Caco-2 (cell line): ENCODE measurements around the gene RPL28. TPM values are rescaled to one million over a fixed set of nuclear protein-coding genes. Genes with fewer than 3 reads are reported as not detected.

ENCODE experiments used
- BruUV-seq: library from RNA; stranded (reverse); fragments of 400-500 nt; replicated peaks from 2 replicates; lab custom pipeline; 2021; lab: Mats Ljungman, UMichigan
- CTCF ChIA-PET: fragments of 300-600 bp; sonication (Branson Sonifier 250); formaldehyde crosslinking; loops from one replicate; lab custom pipeline; 2022; ENCODE audit warnings: antibody characterized with exemption; lab: Charles Lee
- POLR2A ChIA-PET: fragments of 300-600 bp; sonication (Branson Sonifier 250); formaldehyde crosslinking; loops from one replicate; lab custom pipeline; 2022; ENCODE audit warnings: antibody characterized with exemption; lab: Charles Lee
- DNase-seq, 2 experiments: peaks; one replicate each; pipeline versions ENCODE4 v3.0.0 to v3.0.0-alpha.2; 2020 to 2022
- H3K27me3 ChIP-seq: replicated peaks from 2 replicates; pipeline ENCODE4 v1.6.0; 2011; ENCODE audit warnings: low read length; ENCODE audit not compliant: control insufficient read depth, insufficient read depth
- H3K36me3 ChIP-seq: 2 replicates; pipeline ENCODE4 v1.5.1; 2011; ENCODE audit warnings: low read length; ENCODE audit not compliant: control insufficient read depth, insufficient read depth
- H3K4me1 ChIP-seq: fragments of 250-450 bp; sonication (Bioruptor Pico); 2 replicates; pipeline ENCODE4 v1.5.1; 2020; ENCODE audit warnings: mild to moderate bottlenecking
- H3K4me3 ChIP-seq: 2 replicates; pipeline ENCODE4 v1.5.1; 2011; ENCODE audit warnings: low read depth, mild to moderate bottlenecking, control low read depth, low read length
- H3K9me3 ChIP-seq: fragments of 250-450 bp; sonication (Bioruptor Pico); 2 replicates; pipeline ENCODE4 v1.5.1; 2020; ENCODE audit warnings: mild to moderate bottlenecking, moderate library complexity
- H3K27ac Mint-ChIP-seq: one replicate; pipeline ENCODE4 v1.8.0; 2022; ENCODE audit warnings: mixed read lengths; ENCODE audit not compliant: unreplicated experiment
- H3K27me3 Mint-ChIP-seq: one replicate; pipeline ENCODE4 v1.8.0; 2022; ENCODE audit warnings: mixed read lengths; ENCODE audit not compliant: insufficient read depth, unreplicated experiment
- H3K36me3 Mint-ChIP-seq: one replicate; pipeline ENCODE4 v1.8.0; 2022; ENCODE audit warnings: mild to moderate bottlenecking, mixed read lengths; ENCODE audit not compliant: insufficient read depth, unreplicated experiment
- H3K4me1 Mint-ChIP-seq: one replicate; pipeline ENCODE4 v1.8.0; 2022; ENCODE audit warnings: low read depth, mixed read lengths; ENCODE audit not compliant: unreplicated experiment
- H3K4me3 Mint-ChIP-seq: one replicate; pipeline ENCODE4 v1.8.0; 2022; ENCODE audit warnings: mild to moderate bottlenecking, moderate library complexity, mixed read lengths; ENCODE audit not compliant: unreplicated experiment
- H3K9me3 Mint-ChIP-seq: one replicate; pipeline ENCODE4 v1.8.0; 2022; ENCODE audit warnings: mixed read lengths; ENCODE audit not compliant: unreplicated experiment
- CTCF ChIP-seq, 2 experiments: fragments of 200-600 bp in 1 of 2; IDR thresholded peaks; 1 replicate in 1 of 2; 2 replicates in 1 of 2; pipeline versions ENCODE4 v1.5.1 to v1.8.0; 2011 to 2022; ENCODE audit warnings: antibody characterized with exemption in 1 of 2, control low read depth in 1 of 2, inconsistent platforms in 1 of 2, low read depth in 1 of 2, low read length in 1 of 2, mild to moderate bottlenecking in 1 of 2, moderate library complexity in 1 of 2; ENCODE audit not compliant: insufficient read depth in 1 of 2, severe bottlenecking in 1 of 2, unreplicated experiment in 1 of 2
- intact Hi-C: fragments of 100-400 bp; cut with micrococcal nuclease; formaldehyde crosslinking; loops from one replicate; pipeline ENCODE4 v1.10.0; 2022; ENCODE audit not compliant: unreplicated experiment
- total RNA-seq: library from RNA; stranded (reverse); gene quantifications from 2 replicates; pipeline ENCODE4 v1.2.3, GENCODE V29; 2022

The RPL28 gene
- total RNA-seq, 1 experiment from 2014 or later: 2,048 TPM

GRCh38 chr19:55389386-55390317 is 3.9 kb downstream of the RPL28 start:
- ChIA-PET CTCF (interaction anchor here (0.5 kb wide), 1 partner anchor 15 kb away, joined by 6 read pairs; no protein-coding TSS in a partner anchor), POLR2A (interaction anchor here (1.5 to 2.2 kb wide), 2 partner anchors 18 to 50 kb away, joined by 10 read pairs; partner anchors contain the start of genes KMT5C and UBE2S)
- Mint-ChIP-seq H3K27ac (peak overlapping the region; percentile 75), H3K9me3 (no peaks in the 10 kb centered on the region), H3K36me3 (peaks cover 71% of the 10 kb centered on the region), H3K4me1 (peaks cover 7% of the 10 kb centered on the region), H3K27me3 (no peaks in the 10 kb centered on the region), H3K4me3 (no peak overlapping the region)
- no peak for DNase-seq
- no peaks in the 10 kb centered on the region for H3K27me3 ChIP-seq
- intact Hi-C loops: loop anchor here (10.0 kb wide), 1 partner anchor 245 kb away; no protein-coding TSS in a partner anchor
- H3K9me3 ChIP-seq: no peaks in the 10 kb centered on the region
- H3K4me1 ChIP-seq: peaks cover 18% of the 10 kb centered on the region
- no TSS peak for BruUV-seq
- TF ChIP-seq CTCF (IDR thresholded peaks at IDR 0.05; ENCODE audit: insufficient read depth in 1 of 2, low read depth in 1 of 2, low read length in 1 of 2, severe bottlenecking in 1 of 2, unreplicated experiment in 1 of 2): no peak
- H3K36me3 ChIP-seq: peaks cover 18% of the 10 kb centered on the region
- H3K4me3 ChIP-seq: no peak overlapping the region

GRCh38 chr19:55390461-55390880 is 4.7 kb downstream of the RPL28 start:
- Mint-ChIP-seq H3K36me3 (peaks cover 67% of the 10 kb centered on the region), H3K9me3 (no peaks in the 10 kb centered on the region), H3K4me3 (no peak overlapping the region), H3K4me1 (peaks cover 7% of the 10 kb centered on the region), H3K27ac (peak overlapping the region; percentile 51), H3K27me3 (no peaks in the 10 kb centered on the region)
- Histone ChIP-seq H3K4me3 (no peak overlapping the region), H3K4me1 (peaks cover 18% of the 10 kb centered on the region), H3K27me3 (no peaks in the 10 kb centered on the region), H3K9me3 (no peaks in the 10 kb centered on the region), H3K36me3 (peaks cover 18% of the 10 kb centered on the region)
- TF ChIP-seq CTCF (IDR thresholded peaks at IDR 0.05; ENCODE audit: insufficient read depth in 1 of 2, low read depth in 1 of 2, low read length in 1 of 2, severe bottlenecking in 1 of 2, unreplicated experiment in 1 of 2): no peak
- no TSS peak for BruUV-seq
- intact Hi-C loops: no loop called here
- DNase-seq: no peak
- POLR2A ChIA-PET: interaction anchor here (0.5 to 1.5 kb wide), 2 partner anchors 17 to 55 kb away, joined by 5 to 10 read pairs; partner anchors contain the start of gene UBE2S
- CTCF ChIA-PET: no interaction called here

GRCh38 chr19:55391191-55391670 is 5.5 kb downstream of the RPL28 start:
- Histone ChIP-seq H3K4me1 (peaks cover 18% of the 10 kb centered on the region), H3K27me3 (no peaks in the 10 kb centered on the region), H3K4me3 (no peak overlapping the region), H3K9me3 (no peaks in the 10 kb centered on the region), H3K36me3 (peaks cover 18% of the 10 kb centered on the region)
- ChIA-PET POLR2A (no interaction called here), CTCF (no interaction called here)
- intact Hi-C loops: no loop called here
- TF ChIP-seq CTCF (IDR thresholded peaks at IDR 0.05; ENCODE audit: insufficient read depth in 1 of 2, low read depth in 1 of 2, low read length in 1 of 2, severe bottlenecking in 1 of 2, unreplicated experiment in 1 of 2): no peak
- no peak for DNase-seq
- no TSS peak for BruUV-seq
- Mint-ChIP-seq H3K27ac (peak overlapping the region; percentile 51), H3K4me3 (no peak overlapping the region), H3K36me3 (peaks cover 59% of the 10 kb centered on the region), H3K9me3 (no peaks in the 10 kb centered on the region), H3K4me1 (peaks cover 7% of the 10 kb centered on the region), H3K27me3 (no peaks in the 10 kb centered on the region)
